A549 (cell line): ENCODE data around the gene UBASH3B. TPM values are rescaled to one million over a fixed set of nuclear protein-coding genes. Genes with fewer than 3 reads are reported as not detected.

Experiments used
- ATAC-seq, 2 experiments: fragments of 200-7000 bp in 1 of 2; fragments of >200 bp in 1 of 2; cut with Nextera tagmentation in 1 of 2; cut with Tn5 transposase in 1 of 2; 3 replicates each; pipeline versions ENCODE4 v1.8.0 to v1.9.1; 2018 to 2020; ENCODE audit warnings: mild to moderate bottlenecking in 1 of 2, moderate library complexity in 1 of 2
- CTCF ChIA-PET: fragments of 300-600 bp; sonication (Branson Sonifier 250); formaldehyde crosslinking; extraction: SDS; loops from one replicate; lab custom pipeline; 2021; ENCODE audit warnings: antibody characterized with exemption, inconsistent platforms; lab: Yijun Ruan, JAX
- POLR2A ChIA-PET: fragments of 350-600 bp; formaldehyde crosslinking; extraction: SDS; loops from one replicate; lab custom pipeline; 2021; ENCODE audit warnings: antibody characterized with exemption, inconsistent platforms; lab: Yijun Ruan, JAX
- DNase-seq, 2 experiments: peaks; one replicate each; pipeline versions ENCODE4 v3.0.0 to v3.0.0-alpha.2; 2011 to 2016; ENCODE audit warnings: low read depth in 1 of 2, low spot score in 1 of 2
- FAIRE-seq: peaks from 2 replicates; lab custom pipeline; 2011; peaks lifted over from hg19 to GRCh38; lab: Jason Lieb, UNC
- H3K27ac ChIP-seq, 2 experiments: fragments of >200 bp; sonication (Bioruptor Twin); formaldehyde crosslinking; 3 replicates each; pipeline ENCODE4 v1.5.1; 2016 to 2017
- H3K4me1 ChIP-seq: fragments of >200 bp; sonication (Bioruptor Twin); formaldehyde crosslinking; 3 replicates; pipeline ENCODE4 v1.6.1; 2016
- H3K4me2 ChIP-seq: fragments of >200 bp; sonication (Bioruptor Twin); formaldehyde crosslinking; 3 replicates; pipeline ENCODE4 v1.6.1; 2016
- H3K4me3 ChIP-seq: fragments of >200 bp; sonication (Bioruptor Twin); formaldehyde crosslinking; 3 replicates; pipeline ENCODE4 v1.5.1; 2016
- H3K9me3 ChIP-seq: fragments of >200 bp; sonication (Bioruptor Twin); formaldehyde crosslinking; 3 replicates; pipeline ENCODE4 v1.6.1; 2016
- CBX2 ChIP-seq: fragments of 200-600 bp; sonication (generic); IDR thresholded peaks from 2 replicates; pipeline ENCODE4 v1.6.1; 2016; ENCODE audit warnings: low read depth, mild to moderate bottlenecking, borderline replicate concordance
- CEBPB ChIP-seq, 2 experiments: fragments of >200 bp in 1 of 2; sonication (Bioruptor Twin) in 1 of 2; formaldehyde crosslinking in 1 of 2; IDR thresholded peaks; 2 replicates each; pipeline ENCODE4 v1.6.1; 2012 to 2016
- CHD4 ChIP-seq: fragments of 200-600 bp; sonication (generic); IDR thresholded peaks from 2 replicates; pipeline ENCODE4 v1.6.1; 2016; ENCODE audit warnings: antibody characterized with exemption, mild to moderate bottlenecking, borderline replicate concordance
- EHF ChIP-seq: fragments of 250-450 bp; sonication (Bioruptor Pico); IDR thresholded peaks from 2 replicates; pipeline ENCODE4 v1.5.0; 2020; ENCODE audit warnings: mild to moderate bottlenecking
- GATA3 ChIP-seq: IDR thresholded peaks from 2 replicates; pipeline ENCODE4 v1.6.1; 2012; ENCODE audit warnings: borderline replicate concordance
- HDAC2 ChIP-seq: fragments of 200-600 bp; sonication (generic); IDR thresholded peaks from 2 replicates; pipeline ENCODE4 v1.6.1; 2016
- HOXA7 ChIP-seq: fragments of 250-450 bp; sonication (Bioruptor Pico); IDR thresholded peaks from 2 replicates; pipeline ENCODE4 v1.5.0; 2020; ENCODE audit warnings: mild to moderate bottlenecking, moderate library complexity
- HOXB5 ChIP-seq: fragments of 250-450 bp; sonication (Bioruptor Pico); IDR thresholded peaks from 2 replicates; pipeline ENCODE4 v1.5.0; 2020; ENCODE audit warnings: mild to moderate bottlenecking, moderate library complexity
- JUNB ChIP-seq: fragments of >200 bp; sonication (Bioruptor Twin); formaldehyde crosslinking; IDR thresholded peaks from 2 replicates; pipeline ENCODE4 v1.6.1; 2016
- NPAS2 ChIP-seq: fragments of 250-450 bp; sonication (Bioruptor Pico); IDR thresholded peaks from 2 replicates; pipeline ENCODE4 v1.8.0; 2022; ENCODE audit warnings: mild to moderate bottlenecking, moderate library complexity, borderline replicate concordance
- NR3C1 ChIP-seq: fragments of >200 bp; sonication (Bioruptor Twin); formaldehyde crosslinking; IDR thresholded peaks from 3 replicates; pipeline ENCODE4 v1.6.1; 2017
- POLR2A ChIP-seq: IDR thresholded peaks from 2 replicates; pipeline ENCODE4 v1.6.1; 2012; ENCODE audit warnings: mild to moderate bottlenecking, low read length
- POLR2AphosphoS2 ChIP-seq: conservative IDR thresholded peaks from 2 replicates; pipeline ENCODE4 v1.6.1; 2012; ENCODE audit warnings: low read length, improper control_type of control experiment, inconsistent platforms
- RAD21 ChIP-seq, 2 experiments: fragments of >200 bp in 1 of 2; sonication (Bioruptor Twin) in 1 of 2; formaldehyde crosslinking in 1 of 2; IDR thresholded peaks in 1 of 2; conservative IDR thresholded peaks in 1 of 2; 2 replicates in 1 of 2; 3 replicates in 1 of 2; pipeline ENCODE4 v1.6.1; 2012 to 2018; ENCODE audit warnings: inconsistent platforms in 1 of 2
- RARB ChIP-seq: fragments of 250-450 bp; sonication (Bioruptor Pico); IDR thresholded peaks from 2 replicates; pipeline ENCODE4 v1.8.0; 2021; ENCODE audit warnings: mild to moderate bottlenecking, moderate library complexity
- SMC3 ChIP-seq: fragments of >200 bp; sonication (Bioruptor Twin); formaldehyde crosslinking; IDR thresholded peaks from 3 replicates; pipeline ENCODE4 v1.6.1; 2018; ENCODE audit warnings: inconsistent platforms
- SREBF2 ChIP-seq: fragments of 450-650 bp; IDR thresholded peaks from 2 replicates; pipeline ENCODE4 v1.6.1; 2014; ENCODE audit warnings: mild to moderate bottlenecking, moderate library complexity
- TFCP2L1 ChIP-seq: fragments of 250-450 bp; sonication (Bioruptor Pico); IDR thresholded peaks from 2 replicates; pipeline ENCODE4 v1.5.0; 2021; ENCODE audit warnings: mild to moderate bottlenecking
- ZFP36 ChIP-seq: fragments of 450-650 bp; IDR thresholded peaks from 2 replicates; pipeline ENCODE4 v1.6.1; 2014; ENCODE audit warnings: borderline replicate concordance; ENCODE audit not compliant: partially characterized antibody
- ZNF302 ChIP-seq: fragments of 250-450 bp; sonication (Bioruptor Pico); IDR thresholded peaks from 2 replicates; pipeline ENCODE4 v1.9.0; 2021; ENCODE audit warnings: inconsistent platforms, mild to moderate bottlenecking, moderate library complexity
- WGBS: methylation state at CpG from one replicate; pipeline ENCODE4 v1.1.6; 2017; ENCODE audit errors: missing lambda C conversion rate; 5-methylcytosine and 5-hydroxymethylcytosine counted together
- polyA plus RNA-seq, 4 experiments: library from polyadenylated mRNA; depleted of rRNA in 3 of 4; stranded (reverse); fragments of >200 nt; fragmentation: RNase III in 1 of 4; extraction: RNeasy Plus Mini Kit Qiagen cat#74134 plus additional on column Dnase treatment in 1 of 4; gene quantifications; 2 replicates in 3 of 4; 3 replicates in 1 of 4; pipeline ENCODE4 v1.2.3, GENCODE V29; 2011 to 2017
- TF ChIP-seq, protein P1 (sequence below): IDR thresholded peaks from 2 replicates; pipeline ENCODE4 v1.6.1; 2012; ENCODE audit warnings: low read depth, borderline replicate concordance
- TF ChIP-seq, protein P2 (sequence below): IDR thresholded peaks from 2 replicates; pipeline ENCODE4 v1.6.1; 2012
- TF ChIP-seq, protein P3 (sequence below): fragments of >200 bp; sonication (Bioruptor Twin); formaldehyde crosslinking; IDR thresholded peaks from 3 replicates; pipeline ENCODE4 v1.6.1; 2016

Gene UBASH3B
- polyA plus RNA-seq, 2 of the 4 experiments (the other 2 are of a cell fraction): 33.4 to 43.0 TPM

DNA sequence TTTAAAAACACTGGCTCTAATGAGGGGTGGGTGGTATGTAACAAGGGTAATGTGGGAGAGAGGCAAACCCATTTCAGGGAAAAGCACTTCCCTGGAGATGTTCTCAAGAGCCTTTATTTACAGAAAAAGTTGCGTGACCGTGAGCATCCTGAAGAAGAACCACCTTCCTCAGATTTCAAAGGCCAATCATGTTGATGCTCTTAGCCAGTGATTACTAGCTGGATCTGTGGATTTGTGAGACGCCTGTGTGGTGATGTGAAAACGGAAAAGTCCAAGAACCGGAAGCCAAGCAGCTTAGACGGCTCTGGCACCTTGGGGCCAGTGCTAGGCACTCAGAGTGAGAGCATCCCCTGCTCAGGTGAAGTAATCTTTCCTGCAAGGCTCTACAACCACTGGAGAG, 12.6 kb upstream of the UBASH3B start:
- ChIA-PET CTCF (interaction anchor here (0.6 to 2.3 kb wide), 8 partner anchors 10 to 212 kb away, joined by 4 to 10 read pairs (median 4); no protein-coding TSS in a partner anchor), POLR2A (interaction anchor here (1.0 to 2.0 kb wide), 6 partner anchors 13 to 419 kb away, joined by 3 to 42 read pairs (median 3); partner anchors contain the start of genes HSPA8 and UBASH3B)
- DNase-seq: peak; percentile 57 to 88
- Histone ChIP-seq H3K4me1 (peaks cover 51% of the 10 kb centered on the region), H3K27ac (peak overlapping the region; percentile 92 to 97), H3K4me3 (peak overlapping the region; percentile 24)
- ATAC-seq: peak; percentile 70 to 73
- whole genome bisulfite sequencing: 0% methylated on average over 6 of the region's 6 CpGs
- FAIRE-seq: no peak
- TF ChIP-seq SREBF2 (no peak), TFCP2L1 (CRISPR knock-in tag) (no peak), ZFP36 (no peak), HDAC2 (no peak), NR3C1 (no peak), RAD21 (conservative IDR thresholded peaks at IDR 0.05 in 1 of 2, IDR thresholded peaks at IDR 0.05 in 1 of 2) (no peak), ZNF302 (CRISPR knock-in tag) (no peak), CEBPB (IDR thresholded peaks at IDR 0.05) (no peak), POLR2A (no peak), SMC3 (no peak), JUNB (no peak), CBX2 (no peak), CHD4 (no peak), EHF (CRISPR knock-in tag) (no peak), HOXA7 (CRISPR knock-in tag) (no peak), HOXB5 (CRISPR knock-in tag) (no peak)
- TF ChIP-seq, protein P1, sequence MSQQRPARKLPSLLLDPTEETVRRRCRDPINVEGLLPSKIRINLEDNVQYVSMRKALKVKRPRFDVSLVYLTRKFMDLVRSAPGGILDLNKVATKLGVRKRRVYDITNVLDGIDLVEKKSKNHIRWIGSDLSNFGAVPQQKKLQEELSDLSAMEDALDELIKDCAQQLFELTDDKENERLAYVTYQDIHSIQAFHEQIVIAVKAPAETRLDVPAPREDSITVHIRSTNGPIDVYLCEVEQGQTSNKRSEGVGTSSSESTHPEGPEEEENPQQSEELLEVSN: no peak
- TF ChIP-seq, protein P2, sequence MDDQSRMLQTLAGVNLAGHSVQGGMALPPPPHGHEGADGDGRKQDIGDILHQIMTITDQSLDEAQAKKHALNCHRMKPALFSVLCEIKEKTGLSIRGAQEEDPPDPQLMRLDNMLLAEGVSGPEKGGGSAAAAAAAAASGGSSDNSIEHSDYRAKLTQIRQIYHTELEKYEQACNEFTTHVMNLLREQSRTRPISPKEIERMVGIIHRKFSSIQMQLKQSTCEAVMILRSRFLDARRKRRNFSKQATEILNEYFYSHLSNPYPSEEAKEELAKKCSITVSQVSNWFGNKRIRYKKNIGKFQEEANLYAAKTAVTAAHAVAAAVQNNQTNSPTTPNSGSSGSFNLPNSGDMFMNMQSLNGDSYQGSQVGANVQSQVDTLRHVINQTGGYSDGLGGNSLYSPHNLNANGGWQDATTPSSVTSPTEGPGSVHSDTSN: no peak
- TF ChIP-seq, protein P3, sequence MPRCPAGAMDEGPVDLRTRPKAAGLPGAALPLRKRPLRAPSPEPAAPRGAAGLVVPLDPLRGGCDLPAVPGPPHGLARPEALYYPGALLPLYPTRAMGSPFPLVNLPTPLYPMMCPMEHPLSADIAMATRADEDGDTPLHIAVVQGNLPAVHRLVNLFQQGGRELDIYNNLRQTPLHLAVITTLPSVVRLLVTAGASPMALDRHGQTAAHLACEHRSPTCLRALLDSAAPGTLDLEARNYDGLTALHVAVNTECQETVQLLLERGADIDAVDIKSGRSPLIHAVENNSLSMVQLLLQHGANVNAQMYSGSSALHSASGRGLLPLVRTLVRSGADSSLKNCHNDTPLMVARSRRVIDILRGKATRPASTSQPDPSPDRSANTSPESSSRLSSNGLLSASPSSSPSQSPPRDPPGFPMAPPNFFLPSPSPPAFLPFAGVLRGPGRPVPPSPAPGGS: no peak
- TF ChIP-seq, all 56 proteins: peak for 0
- no peaks in the 10 kb centered on the region for H3K9me3 ChIP-seq
- H3K4me2 ChIP-seq: peak overlapping the region; percentile 91

DNA sequence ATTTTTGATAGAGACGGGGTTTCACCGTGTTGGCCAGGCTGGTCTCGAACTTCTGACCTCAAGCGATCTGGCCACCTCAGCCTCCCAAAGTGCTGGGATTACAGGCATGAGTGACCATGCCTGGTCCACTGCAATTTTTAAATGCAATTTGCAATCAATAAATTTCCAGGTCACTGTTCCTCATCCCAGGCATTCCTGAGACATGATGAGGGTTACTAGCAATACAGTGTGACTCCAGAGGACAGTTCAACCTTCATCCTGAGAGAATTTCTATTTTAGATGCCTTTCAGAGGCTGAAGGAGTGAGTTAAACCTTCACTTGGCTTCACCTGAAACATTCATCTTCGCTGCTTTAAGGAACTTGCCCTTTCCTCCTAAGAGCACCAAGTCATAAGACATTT, 9.7 kb upstream of the UBASH3B start:
- Histone ChIP-seq H3K4me3 (no peak overlapping the region), H3K27ac (peak overlapping the region; percentile 43 to 92; a peak in 5 of 6 replicates), H3K4me2 (no peak overlapping the region), H3K9me3 (no peaks in the 10 kb centered on the region), H3K4me1 (peaks cover 51% of the 10 kb centered on the region)
- ATAC-seq (no peak), DNase-seq (no peak), FAIRE-seq (no peak)
- TF ChIP-seq SMC3: no peak
- TF ChIP-seq CEBPB (IDR thresholded peaks at IDR 0.05): no peak
- no peak for TF ChIP-seq NPAS2 (CRISPR knock-in tag)
- TF ChIP-seq GATA3: no peak
- TF ChIP-seq TFCP2L1 (CRISPR knock-in tag): no peak
- no peak for TF ChIP-seq POLR2AphosphoS2
- no peak for TF ChIP-seq RARB (CRISPR knock-in tag)
- no peak for TF ChIP-seq CHD4
- POLR2A ChIA-PET: interaction anchor here (1.4 kb wide), 1 partner anchor 9 kb away, joined by 5 read pairs; the partner anchor contains the start of gene UBASH3B
- CTCF ChIA-PET: interaction anchor here (2.3 kb wide), 2 partner anchors 10 to 135 kb away, joined by 7 to 12 read pairs; partner anchors contain the start of gene UBASH3B
- 97% methylated on average over 5 of the region's 5 CpGs for WGBS
